Neural progenitor cell (in vitro differentiated cells): ENCODE measurements around the gene TAX1BP3. TPM values are rescaled to one million over a fixed set of nuclear protein-coding genes. Genes with fewer than 3 reads are reported as not detected.

Experiments
- DNase-seq: peaks from one replicate; pipeline ENCODE4 v3.0.0-alpha.2; 2016; ENCODE audit warnings: low spot score
- H2AFZ ChIP-seq: fragments of 200-600 bp; sonication (generic); replicated peaks from 2 replicates; pipeline ENCODE4 v1.6.1; 2016; ENCODE audit warnings: antibody characterized with exemption
- H3F3A ChIP-seq: fragments of 200-600 bp; sonication (generic); 2 replicates; pipeline ENCODE4 v1.6.1; 2016; ENCODE audit warnings: antibody characterized with exemption, low read depth
- H3K27ac ChIP-seq: fragments of 200-600 bp; sonication (generic); 2 replicates; pipeline ENCODE4 v1.5.1; 2016; ENCODE audit warnings: mild to moderate bottlenecking
- H3K27me3 ChIP-seq: fragments of 200-600 bp; sonication (generic); 2 replicates; pipeline ENCODE4 v1.6.1; 2016; ENCODE audit warnings: mild to moderate bottlenecking, moderate library complexity
- H3K36me3 ChIP-seq: fragments of 200-600 bp; sonication (generic); 2 replicates; pipeline ENCODE4 v1.5.1; 2016
- H3K4me1 ChIP-seq: fragments of 200-600 bp; sonication (generic); 2 replicates; pipeline ENCODE4 v1.6.1; 2016; ENCODE audit warnings: mixed run types
- H3K4me2 ChIP-seq: fragments of 200-600 bp; sonication (generic); 2 replicates; pipeline ENCODE4 v1.6.1; 2016
- H3K4me3 ChIP-seq: fragments of 200-600 bp; sonication (generic); 2 replicates; pipeline ENCODE4 v1.5.1; 2016
- H3K79me2 ChIP-seq: fragments of 200-600 bp; sonication (generic); 2 replicates; pipeline ENCODE4 v1.6.1; 2016; ENCODE audit warnings: low read depth
- H3K9ac ChIP-seq: fragments of 200-600 bp; sonication (generic); 2 replicates; pipeline ENCODE4 v1.6.1; 2016
- H3K9me3 ChIP-seq: fragments of 200-600 bp; sonication (generic); 2 replicates; pipeline ENCODE4 v1.5.1; 2016; ENCODE audit warnings: low read depth
- H4K20me1 ChIP-seq: fragments of 200-600 bp; sonication (generic); 2 replicates; pipeline ENCODE4 v1.6.1; 2016; ENCODE audit warnings: low read depth
- H3K27ac Mint-ChIP-seq: 3 replicates; pipeline ENCODE4 v1.8.0; 2021; ENCODE audit warnings: mixed read lengths
- H3K27me3 Mint-ChIP-seq: 2 replicates; pipeline ENCODE4 v1.8.0; 2022; ENCODE audit warnings: low read depth, mild to moderate bottlenecking, inconsistent platforms, moderate library complexity, mixed read lengths; ENCODE audit not compliant: insufficient read depth
- H3K36me3 Mint-ChIP-seq: 3 replicates; pipeline ENCODE4 v1.8.0; 2021; ENCODE audit warnings: mixed read lengths
- H3K4me1 Mint-ChIP-seq: 3 replicates; pipeline ENCODE4 v1.8.0; 2021; ENCODE audit warnings: mixed read lengths
- H3K4me3 Mint-ChIP-seq: 3 replicates; pipeline ENCODE4 v1.8.0; 2021; ENCODE audit warnings: mild to moderate bottlenecking, moderate library complexity, mixed read lengths
- H3K9me3 Mint-ChIP-seq: 3 replicates; pipeline ENCODE4 v1.8.0; 2020; ENCODE audit warnings: mixed read lengths
- EZH2 ChIP-seq: fragments of 200-600 bp; sonication (generic); IDR thresholded peaks from 2 replicates; pipeline ENCODE4 v1.6.1; 2017; ENCODE audit warnings: antibody characterized with exemption, mild to moderate bottlenecking, moderate library complexity
- EZH2phosphoT487 ChIP-seq: fragments of 200-600 bp; sonication (generic); IDR thresholded peaks from 2 replicates; pipeline ENCODE4 v1.6.1; 2017; ENCODE audit warnings: antibody characterized with exemption
- total RNA-seq: library from RNA; depleted of rRNA; stranded (reverse); fragments of >200 nt; gene quantifications from 2 replicates; pipeline ENCODE4 v1.2.3, GENCODE V29; 2015; ENCODE audit warnings: low replicate concordance
- TF ChIP-seq, protein P1 (sequence below): fragments of 200-600 bp; sonication (generic); IDR thresholded peaks from 2 replicates; pipeline ENCODE4 v1.5.1; 2017; ENCODE audit warnings: antibody characterized with exemption, mild to moderate bottlenecking

Gene TAX1BP3, protein sequence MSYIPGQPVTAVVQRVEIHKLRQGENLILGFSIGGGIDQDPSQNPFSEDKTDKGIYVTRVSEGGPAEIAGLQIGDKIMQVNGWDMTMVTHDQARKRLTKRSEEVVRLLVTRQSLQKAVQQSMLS
- total RNA-seq, result 27.3 and 56.7 TPM in 2 replicates

DNA sequence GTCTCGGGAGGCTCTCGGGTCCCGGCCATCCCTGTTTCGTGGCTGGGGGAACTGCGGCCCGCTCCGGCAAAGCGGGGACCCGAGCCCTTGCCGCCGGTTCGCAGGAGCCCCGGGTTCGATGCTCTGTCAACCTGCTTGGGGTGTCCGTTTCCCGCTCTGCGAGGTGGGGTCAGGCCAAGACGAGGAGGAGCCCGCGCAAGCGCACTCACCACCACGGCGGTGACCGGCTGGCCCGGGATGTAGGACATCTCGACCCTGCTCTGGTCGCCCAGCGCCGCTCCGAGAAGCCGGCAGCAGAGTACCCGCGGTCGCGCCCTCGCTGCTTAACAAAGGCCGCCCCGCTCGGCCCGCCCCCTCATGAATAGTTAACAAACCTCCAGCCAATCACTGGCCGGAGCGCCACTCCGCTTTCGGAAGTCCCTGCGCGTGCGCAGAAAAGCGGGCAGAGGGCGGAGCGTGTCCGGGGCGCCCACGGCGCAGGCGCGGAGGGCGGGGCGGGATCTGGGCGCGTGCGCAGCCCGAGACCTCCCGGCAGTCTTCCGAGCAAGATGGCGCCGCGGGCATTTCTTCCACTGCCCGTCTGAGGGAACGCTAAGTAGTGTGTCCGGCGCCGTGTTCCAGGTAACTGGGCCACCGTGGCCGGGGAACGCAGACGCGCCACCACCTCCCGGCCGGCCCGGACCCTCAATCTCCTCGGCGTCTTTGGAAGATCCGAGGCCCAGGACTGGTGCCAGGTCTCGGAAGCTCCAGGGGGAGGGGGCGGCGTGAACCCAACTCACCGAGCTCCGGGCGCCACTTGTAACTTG lies at the start of gene TAX1BP3, which contains the start of gene EMC6:
TAX1BP3 (minus strand) TSS at position 300 of the 806 bp plus-strand sequence; CDS start at position 248, 52 bp downstream.
EMC6 (plus strand) TSS at position 534 of the 806 bp plus-strand sequence. CDS start 335 bp downstream, outside the sequence.
- H3K9ac ChIP-seq, result peak within 1 kb of the TSS; percentile 88
- Mint-ChIP-seq H3K4me3 (peak within 1 kb of the TSS; percentile 98), H3K27me3 (peaks cover 9% of the 10 kb centered on the region), H3K36me3 (peaks cover 7% of the 10 kb centered on the region), H3K27ac (peak within 1 kb of the TSS; percentile 94), H3K9me3 (no peaks in the 10 kb centered on the region), H3K4me1 (peaks cover 26% of the 10 kb centered on the region)
- H3K4me1 ChIP-seq, result no peaks in the 10 kb centered on the region
- H3K9me3 ChIP-seq, result no peaks in the 10 kb centered on the region
- H3K27ac ChIP-seq, result peak within 1 kb of the TSS; percentile 91
- peaks cover 11% of the 10 kb centered on the region for H3F3A ChIP-seq
- H3K4me3 ChIP-seq, result peak within 1 kb of the TSS; percentile 95
- H4K20me1 ChIP-seq, result peaks cover 25% of the 10 kb centered on the region
- TF ChIP-seq EZH2 (no peak), EZH2phosphoT487 (no peak)
- TF ChIP-seq, protein P1, sequence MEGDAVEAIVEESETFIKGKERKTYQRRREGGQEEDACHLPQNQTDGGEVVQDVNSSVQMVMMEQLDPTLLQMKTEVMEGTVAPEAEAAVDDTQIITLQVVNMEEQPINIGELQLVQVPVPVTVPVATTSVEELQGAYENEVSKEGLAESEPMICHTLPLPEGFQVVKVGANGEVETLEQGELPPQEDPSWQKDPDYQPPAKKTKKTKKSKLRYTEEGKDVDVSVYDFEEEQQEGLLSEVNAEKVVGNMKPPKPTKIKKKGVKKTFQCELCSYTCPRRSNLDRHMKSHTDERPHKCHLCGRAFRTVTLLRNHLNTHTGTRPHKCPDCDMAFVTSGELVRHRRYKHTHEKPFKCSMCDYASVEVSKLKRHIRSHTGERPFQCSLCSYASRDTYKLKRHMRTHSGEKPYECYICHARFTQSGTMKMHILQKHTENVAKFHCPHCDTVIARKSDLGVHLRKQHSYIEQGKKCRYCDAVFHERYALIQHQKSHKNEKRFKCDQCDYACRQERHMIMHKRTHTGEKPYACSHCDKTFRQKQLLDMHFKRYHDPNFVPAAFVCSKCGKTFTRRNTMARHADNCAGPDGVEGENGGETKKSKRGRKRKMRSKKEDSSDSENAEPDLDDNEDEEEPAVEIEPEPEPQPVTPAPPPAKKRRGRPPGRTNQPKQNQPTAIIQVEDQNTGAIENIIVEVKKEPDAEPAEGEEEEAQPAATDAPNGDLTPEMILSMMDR, result no peak
- peak; percentile 100 for DNase-seq
- H2AFZ ChIP-seq, result peak within 1 kb of the TSS; percentile 21
- peak within 1 kb of the TSS; percentile 82 for H3K4me2 ChIP-seq
- H3K79me2 ChIP-seq, result peaks cover 39% of the 10 kb centered on the region
- no peaks in the 10 kb centered on the region for H3K36me3 ChIP-seq
- no peaks in the 10 kb centered on the region for H3K27me3 ChIP-seq

DNA sequence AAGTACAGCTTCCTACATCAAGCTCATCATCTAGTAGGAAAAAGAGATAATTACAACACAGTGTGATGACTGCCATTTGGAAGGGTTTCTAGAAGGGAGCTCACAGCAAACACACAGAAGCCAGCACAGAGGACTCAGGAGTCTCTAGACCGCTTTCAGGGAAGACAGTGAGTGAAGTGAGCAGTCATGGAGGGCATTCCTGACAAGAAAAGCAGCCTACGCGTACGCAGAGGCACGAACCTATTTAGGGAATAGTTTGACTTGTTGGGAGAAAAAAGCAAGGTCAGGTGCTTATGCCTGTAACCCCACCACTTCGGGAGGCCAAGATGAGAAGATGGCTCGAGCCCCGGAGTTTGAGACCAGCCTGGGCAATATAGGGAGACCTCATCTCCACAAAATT lies 46.9 kb upstream of the TAX1BP3 start:
- Mint-ChIP-seq H3K4me3 (no peak overlapping the region), H3K27me3 (no peaks in the 10 kb centered on the region), H3K27ac (no peak overlapping the region), H3K9me3 (no peaks in the 10 kb centered on the region), H3K36me3 (peaks cover 12% of the 10 kb centered on the region), H3K4me1 (no peaks in the 10 kb centered on the region)
- Histone ChIP-seq H3K4me1 (no peaks in the 10 kb centered on the region), H3K9ac (no peak overlapping the region), H3K27ac (no peak overlapping the region), H2AFZ (no peak overlapping the region), H3K4me2 (no peak overlapping the region), H3K36me3 (no peaks in the 10 kb centered on the region), H4K20me1 (no peaks in the 10 kb centered on the region), H3K79me2 (no peaks in the 10 kb centered on the region), H3F3A (no peaks in the 10 kb centered on the region), H3K27me3 (no peaks in the 10 kb centered on the region), H3K4me3 (no peak overlapping the region), H3K9me3 (no peaks in the 10 kb centered on the region)
- TF ChIP-seq EZH2phosphoT487 (no peak), EZH2 (no peak)
- TF ChIP-seq, protein P1, result no peak
- DNase-seq, result no peak

DNA sequence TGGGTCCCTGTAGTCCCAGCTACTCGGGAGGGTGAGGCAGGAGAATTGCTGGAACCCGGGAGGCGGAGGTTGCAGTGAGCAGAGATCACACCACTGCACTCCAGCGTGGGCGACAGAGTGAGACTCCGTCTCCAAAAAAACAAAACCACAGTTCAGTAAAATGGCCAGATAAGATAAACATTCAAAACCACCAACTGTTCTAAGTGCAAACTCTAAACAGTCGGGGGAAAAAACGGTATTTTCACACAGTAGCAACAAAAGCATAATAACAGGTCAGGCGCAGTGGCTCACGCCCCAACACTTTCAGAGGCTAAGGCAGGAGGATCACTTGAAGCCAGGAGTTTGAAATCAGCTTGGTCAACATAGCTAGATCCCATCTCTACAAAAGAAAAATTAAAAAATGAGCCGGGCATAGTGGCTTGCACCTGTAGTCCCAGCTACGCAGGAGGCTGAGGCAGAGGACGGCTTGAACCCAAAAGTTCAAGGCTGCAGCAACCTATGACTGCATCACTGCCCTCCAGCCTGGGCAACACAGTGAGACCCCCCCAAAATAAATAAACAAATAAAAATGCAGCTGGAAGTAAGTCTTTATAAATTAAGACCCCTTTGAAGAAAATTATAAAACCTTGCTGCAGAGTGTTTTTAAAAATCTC lies 44.6 kb upstream of the TAX1BP3 start:
- Histone ChIP-seq H3K4me3 (no peak overlapping the region), H3K27ac (no peak overlapping the region), H3K4me1 (peaks cover 3% of the 10 kb centered on the region), H3K36me3 (no peaks in the 10 kb centered on the region), H3F3A (no peaks in the 10 kb centered on the region), H3K79me2 (no peaks in the 10 kb centered on the region), H3K27me3 (no peaks in the 10 kb centered on the region), H3K4me2 (no peak overlapping the region), H4K20me1 (no peaks in the 10 kb centered on the region), H3K9me3 (no peaks in the 10 kb centered on the region), H2AFZ (no peak overlapping the region), H3K9ac (no peak overlapping the region)
- Mint-ChIP-seq H3K4me1 (peaks cover 5% of the 10 kb centered on the region), H3K4me3 (no peak overlapping the region), H3K27ac (no peak overlapping the region), H3K9me3 (no peaks in the 10 kb centered on the region), H3K27me3 (no peaks in the 10 kb centered on the region), H3K36me3 (peaks cover 12% of the 10 kb centered on the region)
- no peak for DNase-seq
- TF ChIP-seq EZH2, result no peak
- TF ChIP-seq EZH2phosphoT487, result no peak
- TF ChIP-seq, protein P1, result no peak
